GM13976 (cell line): ENCODE results near the gene OXER1.

Experiments used
- DNase-seq: peaks from one replicate; pipeline ENCODE4 v3.0.0; 2012; ENCODE audit warnings: low spot score
- in situ Hi-C: fragments of 300-500 bp; cut with MboI; formaldehyde crosslinking; loops from one replicate; pipeline ENCODE4 v1.12.0; 2022; ENCODE audit warnings: low sequenced_read_pairs, mixed read lengths, inconsistent platforms; ENCODE audit not compliant: unreplicated experiment
- TF ChIP-seq, protein P1 (sequence below): IDR thresholded peaks from 2 replicates; pipeline ENCODE4 v1.5.1; 2012; ENCODE audit warnings: borderline replicate concordance, mild to moderate bottlenecking; ENCODE audit not compliant: insufficient read depth; ENCODE audit errors: extremely low read depth, missing control alignments, control extremely low read depth

The OXER1 gene

DNA sequence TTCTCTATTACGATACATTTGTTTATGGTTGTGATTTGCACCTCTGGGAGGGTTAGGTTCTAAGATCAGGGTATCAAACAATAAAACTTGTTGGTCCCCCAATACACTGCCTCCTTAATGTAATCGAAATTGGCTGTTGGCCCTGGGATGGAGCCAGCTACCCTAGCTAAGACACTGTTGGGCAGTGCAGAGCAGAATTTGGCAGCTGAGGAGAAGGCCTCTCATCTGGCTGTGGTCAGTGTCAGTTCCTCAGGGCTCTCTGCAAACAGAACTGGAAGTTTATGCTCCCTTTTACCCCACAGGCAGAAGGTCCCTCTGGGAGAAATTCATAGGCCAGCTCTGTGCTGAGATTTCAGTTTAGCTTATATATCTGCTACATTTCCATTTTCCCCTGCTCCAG, 37.0 kb upstream of the OXER1 start:
- no peak for DNase-seq
- in situ Hi-C loops = no loop called here
- TF ChIP-seq, protein P1, sequence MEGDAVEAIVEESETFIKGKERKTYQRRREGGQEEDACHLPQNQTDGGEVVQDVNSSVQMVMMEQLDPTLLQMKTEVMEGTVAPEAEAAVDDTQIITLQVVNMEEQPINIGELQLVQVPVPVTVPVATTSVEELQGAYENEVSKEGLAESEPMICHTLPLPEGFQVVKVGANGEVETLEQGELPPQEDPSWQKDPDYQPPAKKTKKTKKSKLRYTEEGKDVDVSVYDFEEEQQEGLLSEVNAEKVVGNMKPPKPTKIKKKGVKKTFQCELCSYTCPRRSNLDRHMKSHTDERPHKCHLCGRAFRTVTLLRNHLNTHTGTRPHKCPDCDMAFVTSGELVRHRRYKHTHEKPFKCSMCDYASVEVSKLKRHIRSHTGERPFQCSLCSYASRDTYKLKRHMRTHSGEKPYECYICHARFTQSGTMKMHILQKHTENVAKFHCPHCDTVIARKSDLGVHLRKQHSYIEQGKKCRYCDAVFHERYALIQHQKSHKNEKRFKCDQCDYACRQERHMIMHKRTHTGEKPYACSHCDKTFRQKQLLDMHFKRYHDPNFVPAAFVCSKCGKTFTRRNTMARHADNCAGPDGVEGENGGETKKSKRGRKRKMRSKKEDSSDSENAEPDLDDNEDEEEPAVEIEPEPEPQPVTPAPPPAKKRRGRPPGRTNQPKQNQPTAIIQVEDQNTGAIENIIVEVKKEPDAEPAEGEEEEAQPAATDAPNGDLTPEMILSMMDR = no peak

DNA sequence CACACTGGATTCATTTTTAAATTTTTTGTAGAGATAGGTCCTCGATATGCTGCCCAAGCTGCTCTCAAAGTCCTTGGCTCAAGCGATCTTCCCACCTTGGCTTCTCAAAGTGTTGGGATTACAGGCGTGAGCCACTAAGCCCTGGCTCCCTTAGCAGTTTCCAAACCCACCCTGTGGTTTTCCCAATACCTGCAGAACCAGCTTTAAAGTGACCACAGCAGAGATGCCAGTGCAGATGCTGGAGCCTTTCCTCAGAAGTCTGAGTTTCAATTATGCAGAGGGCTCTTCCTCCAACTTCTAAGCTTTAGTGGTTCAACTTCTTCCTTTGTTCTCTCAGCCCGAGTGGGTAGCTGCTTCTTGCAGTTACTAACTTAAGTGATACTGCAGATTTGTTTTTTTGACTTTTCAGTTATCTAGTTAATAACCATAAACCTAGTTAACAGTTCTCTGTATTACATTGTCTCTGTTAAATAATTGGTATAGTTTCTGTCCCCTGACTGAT, 36.6 kb upstream of the OXER1 start:
- in situ Hi-C loops = no loop called here

GRCh38 chr2:42799881-42800280, 35.9 kb upstream of the OXER1 start:
- in situ Hi-C loops = no loop called here
- TF ChIP-seq, protein P1 = no peak
- no peak for DNase-seq

More for the DNA sequence above, 36.6 kb upstream of the OXER1 start:
- TF ChIP-seq, protein P1 = no peak
- no peak for DNase-seq

GRCh38 chr2:42797281-42797680, 33.3 kb upstream of the OXER1 start:
- DNase-seq = no peak
- in situ Hi-C loops = no loop called here
- TF ChIP-seq, protein P1 = no peak

DNA sequence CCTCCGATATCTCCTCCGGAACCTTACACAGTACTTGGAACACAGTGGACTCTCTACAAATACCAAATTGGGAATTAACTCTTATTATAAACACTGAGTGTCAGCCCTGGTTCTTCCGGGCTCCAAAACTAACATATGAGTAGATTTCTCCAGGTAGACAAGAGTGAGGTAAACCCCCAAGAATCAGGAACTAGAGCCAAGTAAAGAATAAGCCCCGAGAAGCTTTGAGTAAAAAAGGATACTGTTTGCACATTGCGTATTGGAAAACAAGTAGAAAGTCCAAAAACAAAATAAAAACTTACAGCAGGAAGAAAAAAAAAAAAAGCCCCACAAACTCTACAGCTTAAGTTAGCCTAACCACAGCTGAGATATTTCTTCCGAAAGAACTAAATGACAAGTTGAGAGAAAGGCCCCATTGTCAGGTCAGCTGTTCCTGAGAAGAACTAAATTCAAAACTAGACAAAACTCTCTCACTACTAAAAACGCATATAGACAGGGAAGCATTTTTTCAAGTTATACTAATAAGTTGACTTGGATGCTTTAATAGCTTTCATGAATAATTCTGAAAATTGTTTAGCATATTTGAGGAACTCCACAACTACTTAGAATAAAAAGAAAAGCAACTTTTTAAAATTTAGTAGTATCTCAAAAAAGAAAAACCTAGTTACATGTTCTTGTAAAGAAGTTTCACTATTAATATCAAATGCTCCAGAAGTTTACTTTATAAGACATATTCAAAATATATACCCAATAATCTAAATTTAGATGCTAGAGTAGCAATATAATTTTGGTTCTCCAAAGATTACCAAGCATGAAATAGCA, 32.7 kb upstream of the OXER1 start:
- TF ChIP-seq, protein P1 = no peak
- peak; percentile 65 for DNase-seq
- in situ Hi-C loops = no loop called here

GRCh38 chr2:42795841-42796301, 31.9 kb upstream of the OXER1 start:
- TF ChIP-seq, protein P1 = no peak
- in situ Hi-C loops = no loop called here
- no peak for DNase-seq
